Left lung (tissue), 10 donors: Measurements from ENCODE around the gene SLC22A17. TPM values are rescaled to one million over a fixed set of nuclear protein-coding genes. Genes with fewer than 3 reads are reported as not detected.

Experiments used
- ATAC-seq: fragments of 200-7000 bp; cut with Tn5 transposase; one replicate; pipeline ENCODE4 v1.9.1; 2020; ENCODE audit warnings: moderate library complexity
- DNase-seq, 4 donors: peaks; one replicate each; pipeline ENCODE4 v3.0.0-alpha.2; 2013 to 2020
- H3K27ac ChIP-seq, 2 donors: fragments of 200-600 bp; sonication (generic) in 1 of 2; one replicate each; pipeline versions ENCODE4 v1.5.0 to v1.8.0; 2020 to 2021
- H3K27me3 ChIP-seq, 2 donors: fragments of 200-600 bp; sonication (generic) in 1 of 2; one replicate each; pipeline versions ENCODE4 v1.5.0 to v1.8.0; 2020 to 2021
- H3K36me3 ChIP-seq, 2 donors: fragments of 200-600 bp; sonication (generic) in 1 of 2; one replicate each; pipeline versions ENCODE4 v1.5.0 to v1.8.0; 2020 to 2021
- H3K4me1 ChIP-seq, 2 donors: fragments of 200-600 bp; one replicate each; pipeline ENCODE4 v1.8.0; 2021
- H3K4me3 ChIP-seq, 2 donors: fragments of 200-600 bp; sonication (generic) in 1 of 2; one replicate each; pipeline versions ENCODE4 v1.5.0 to v1.8.0; 2020 to 2021; ENCODE audit warnings: mild to moderate bottlenecking in 1 of 2
- H3K9me3 ChIP-seq, 2 donors: fragments of 200-600 bp; sonication (generic) in 1 of 2; one replicate each; pipeline versions ENCODE4 v1.5.0 to v1.8.0; 2020 to 2021
- intact Hi-C, 2 donors: fragments of 100-400 bp; cut with DNase I; formaldehyde crosslinking; loops; one replicate each; pipeline versions ENCODE4 v1.11.2 to v1.14.2; 2022
- microRNA-seq, 2 donors: library from miRNA; unstranded; fragments of <30 nt; microRNA quantifications; one replicate each; pipeline ENCODE4, GENCODE V29; 2019
- polyA plus RNA-seq, 6 donors: library from polyadenylated mRNA; unstranded; fragments of 120-200 nt; gene quantifications; one replicate each; pipeline ENCODE4 v1.2.1, GENCODE V29; 2013; ENCODE audit not compliant: insufficient read length in 6 of 6
- total RNA-seq, 2 donors: library from RNA; stranded (reverse); fragmentation: NEBNext Ultra II Directional; extraction: Animal tissue kit (Norgen Biotek cat#: 25700); gene quantifications; one replicate each; pipeline ENCODE4 v1.2.1, GENCODE V29; 2021
- TF ChIP-seq, protein P1 (sequence below), 2 donors: fragments of 200-600 bp; sonication (generic) in 1 of 2; IDR thresholded peaks; one replicate each; pipeline versions ENCODE4 v1.5.0 to v1.8.0; 2021; ENCODE audit warnings: antibody characterized with exemption in 2 of 2
- donor health status: DM: no; HTN: yes; CAD: no.
- donor health status: DM: no; HTN: no; CAD: no.

Gene SLC22A17
- total and polyA plus RNA-seq, 8 donors = 13.2 to 41.5 (median 32.2) TPM

DNA sequence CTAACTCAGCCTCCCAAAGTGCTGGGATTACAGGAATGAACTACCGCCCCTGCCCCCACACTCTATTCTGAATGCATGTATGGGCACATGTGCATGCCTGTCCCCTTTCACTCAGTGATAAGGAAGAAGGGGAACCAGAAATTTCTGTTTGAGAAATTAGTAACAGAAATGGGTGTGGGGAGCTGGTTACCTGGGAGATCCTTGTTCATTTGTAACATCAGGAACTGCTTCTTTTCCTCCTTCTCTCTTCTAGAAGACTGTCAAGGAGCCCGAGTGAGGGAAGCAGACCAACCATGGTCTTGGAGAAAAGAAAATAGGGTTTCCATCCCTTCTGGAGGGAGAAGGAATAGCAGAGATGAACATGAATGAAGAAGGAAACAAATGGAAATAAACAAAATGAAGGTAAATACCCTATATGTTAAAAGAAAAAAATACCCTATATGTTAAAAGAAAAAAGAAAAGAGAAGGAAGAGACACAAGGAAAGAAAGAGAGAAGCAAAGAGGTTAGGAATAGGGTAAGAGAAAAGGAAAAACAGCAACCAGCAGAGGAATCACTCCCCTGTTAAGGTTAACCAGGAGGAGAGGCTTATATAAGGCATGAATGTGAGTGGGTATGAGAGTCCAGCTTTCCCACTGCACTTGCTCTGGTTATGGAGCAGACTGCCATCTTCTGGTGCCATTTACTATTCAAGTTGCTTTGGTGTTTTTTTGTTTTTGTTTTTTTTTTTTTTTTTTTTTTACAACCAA, 53.3 kb downstream of the SLC22A17 start:
- intact Hi-C loops = no loop called here
- Histone ChIP-seq H3K4me1 (peaks cover 9 to 40% of the 10 kb centered on the region in 2 donors), H3K27me3 (no peaks in the 10 kb centered on the region), H3K27ac (peak overlapping the region in 1 of 2 donors; percentile 97), H3K9me3 (no peaks in the 10 kb centered on the region), H3K4me3 (peak overlapping the region in 1 of 2 donors; percentile 90), H3K36me3 (peaks cover 0 to 22% of the 10 kb centered on the region in 2 donors)
- TF ChIP-seq, protein P1, sequence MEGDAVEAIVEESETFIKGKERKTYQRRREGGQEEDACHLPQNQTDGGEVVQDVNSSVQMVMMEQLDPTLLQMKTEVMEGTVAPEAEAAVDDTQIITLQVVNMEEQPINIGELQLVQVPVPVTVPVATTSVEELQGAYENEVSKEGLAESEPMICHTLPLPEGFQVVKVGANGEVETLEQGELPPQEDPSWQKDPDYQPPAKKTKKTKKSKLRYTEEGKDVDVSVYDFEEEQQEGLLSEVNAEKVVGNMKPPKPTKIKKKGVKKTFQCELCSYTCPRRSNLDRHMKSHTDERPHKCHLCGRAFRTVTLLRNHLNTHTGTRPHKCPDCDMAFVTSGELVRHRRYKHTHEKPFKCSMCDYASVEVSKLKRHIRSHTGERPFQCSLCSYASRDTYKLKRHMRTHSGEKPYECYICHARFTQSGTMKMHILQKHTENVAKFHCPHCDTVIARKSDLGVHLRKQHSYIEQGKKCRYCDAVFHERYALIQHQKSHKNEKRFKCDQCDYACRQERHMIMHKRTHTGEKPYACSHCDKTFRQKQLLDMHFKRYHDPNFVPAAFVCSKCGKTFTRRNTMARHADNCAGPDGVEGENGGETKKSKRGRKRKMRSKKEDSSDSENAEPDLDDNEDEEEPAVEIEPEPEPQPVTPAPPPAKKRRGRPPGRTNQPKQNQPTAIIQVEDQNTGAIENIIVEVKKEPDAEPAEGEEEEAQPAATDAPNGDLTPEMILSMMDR (IDR thresholded peaks at IDR 0.05) = no peak
- ATAC-seq (no peak), DNase-seq (peak in 1 of 4 donors; percentile 61)

DNA sequence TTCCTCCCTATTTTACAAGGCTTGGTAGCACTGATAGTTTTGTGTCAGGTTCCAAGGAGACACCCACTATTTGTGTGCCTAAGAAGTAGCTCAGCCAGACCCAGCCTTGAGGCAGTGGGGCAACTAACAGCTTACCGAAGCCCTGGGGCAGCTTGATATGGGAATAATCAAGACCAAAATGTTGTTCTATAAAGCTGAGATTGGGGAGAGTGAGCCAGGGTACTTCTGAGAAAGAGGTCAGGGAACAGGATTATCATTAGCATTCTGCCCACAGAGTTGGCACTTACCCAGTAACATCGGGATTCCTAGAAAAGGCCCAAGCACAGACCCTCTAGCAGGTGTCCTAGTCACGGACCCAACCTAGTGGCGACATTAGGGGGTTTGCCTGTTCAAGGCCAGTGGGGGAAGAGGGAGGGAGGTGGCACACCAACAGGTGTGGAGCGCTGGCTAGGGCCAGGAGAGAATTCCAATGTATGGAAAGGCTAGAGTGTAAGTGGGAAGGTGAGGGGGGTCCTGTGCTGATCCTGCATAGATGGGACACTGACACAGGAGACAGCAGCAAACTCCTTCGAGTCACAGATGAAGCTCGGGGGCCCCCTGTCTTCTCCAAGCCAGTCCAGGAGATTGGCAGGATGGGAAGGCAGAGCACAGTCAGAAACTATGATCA, 54.9 kb downstream of the SLC22A17 start:
- H3K4me3 ChIP-seq = no peak overlapping the region
- H3K9me3 ChIP-seq = no peaks in the 10 kb centered on the region
- no peaks in the 10 kb centered on the region for H3K27me3 ChIP-seq
- DNase-seq = no peak
- H3K27ac ChIP-seq = peak overlapping the region in 1 of 2 donors; percentile 33
- no peak for ATAC-seq
- peaks cover 9 to 39% of the 10 kb centered on the region in 2 donors for H3K4me1 ChIP-seq
- H3K36me3 ChIP-seq = peaks cover 0 to 22% of the 10 kb centered on the region in 2 donors
- TF ChIP-seq, protein P1 (IDR thresholded peaks at IDR 0.05) = no peak
- intact Hi-C loops = no loop called here

DNA sequence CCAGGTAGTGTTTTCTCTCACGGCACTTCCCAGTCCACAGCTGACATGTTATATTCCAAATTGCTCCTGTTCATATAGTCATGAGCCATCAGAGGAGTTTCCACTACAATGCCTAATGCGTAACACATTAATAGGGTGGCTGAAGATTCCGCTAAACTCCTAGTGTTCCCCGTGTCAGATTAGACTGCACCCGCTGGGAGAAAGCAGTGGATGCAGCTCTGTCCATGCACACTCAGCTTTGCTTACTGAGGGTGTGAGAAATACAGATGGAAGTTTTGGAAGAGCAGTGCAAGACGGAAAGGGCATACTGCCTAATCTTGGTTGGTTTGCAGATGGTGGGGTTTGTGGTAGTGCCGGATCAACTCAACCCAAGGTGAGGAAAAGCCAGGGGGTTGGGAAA, 55.6 kb downstream of the SLC22A17 start:
- H3K27ac ChIP-seq = no peak overlapping the region
- no peaks in the 10 kb centered on the region for H3K27me3 ChIP-seq
- H3K4me3 ChIP-seq = no peak overlapping the region
- no peaks in the 10 kb centered on the region for H3K9me3 ChIP-seq
- peaks cover 0 to 22% of the 10 kb centered on the region in 2 donors for H3K36me3 ChIP-seq
- DNase-seq (no peak), ATAC-seq (no peak)
- TF ChIP-seq, protein P1 (IDR thresholded peaks at IDR 0.05) = no peak
- intact Hi-C loops = no loop called here
- peaks cover 9 to 38% of the 10 kb centered on the region in 2 donors for H3K4me1 ChIP-seq

Small RNA genes lying within 50 kb of the gene (microRNA-seq; reads per million reads assigned to microRNA genes)
- 0 to 0.84 reads per million in 2 donors for gene MIR208A

Other genes starting within 250 kb of the SLC22A17 start
- gene CIROP, start 247.9 kb downstream of the SLC22A17 start, total RNA-seq = not detected
- under 1 TPM in 2 of 6 donors, not detected in 4; 0.06 to 0.08 TPM for gene CIROP, start 247.9 kb downstream of the SLC22A17 start, polyA plus RNA-seq
- gene CEBPE, start 233.6 kb downstream of the SLC22A17 start, total RNA-seq = 1 to 10 TPM in 1 of 2 donors, under 1 TPM in 1; 0.26 to 1.0 TPM
- gene CEBPE, start 233.6 kb downstream of the SLC22A17 start, polyA plus RNA-seq = under 1 TPM in 4 of 6 donors, not detected in 2; 0.14 to 0.26 (median 0.18) TPM
- 10 to 100 TPM; 38.5 to 42.2 TPM for gene SLC7A8, start 169.2 kb downstream of the SLC22A17 start, total RNA-seq
- gene SLC7A8, start 169.2 kb downstream of the SLC22A17 start, polyA plus RNA-seq = 100 to 1,000 TPM; 112 to 153 (median 132) TPM
- gene RNF212B, start 115.0 kb downstream of the SLC22A17 start, total RNA-seq = not detected
- gene RNF212B, start 115.0 kb downstream of the SLC22A17 start, polyA plus RNA-seq = under 1 TPM; 0.47 to 0.94 (median 0.74) TPM
- 10 to 100 TPM; 11.9 to 13.2 TPM for gene HOMEZ, start 66.8 kb downstream of the SLC22A17 start, total RNA-seq
- 10 to 100 TPM; 12.6 to 18.6 (median 16.8) TPM for gene HOMEZ, start 66.8 kb downstream of the SLC22A17 start, polyA plus RNA-seq
- gene PPP1R3E, start 50.0 kb downstream of the SLC22A17 start, total RNA-seq = 10 to 100 TPM; 11.3 to 18.6 TPM
- gene PPP1R3E, start 50.0 kb downstream of the SLC22A17 start, polyA plus RNA-seq = 10 to 100 TPM; 18.8 to 24.5 (median 20.4) TPM
- gene BCL2L2, start 46.1 kb downstream of the SLC22A17 start, total RNA-seq = 10 to 100 TPM; 37.1 to 49.9 TPM
- gene BCL2L2, start 46.1 kb downstream of the SLC22A17 start, polyA plus RNA-seq = 10 to 100 TPM; 39.2 to 41.5 (median 40.4) TPM
- 100 to 1,000 TPM; 119 to 138 TPM for gene PABPN1, start 31.4 kb downstream of the SLC22A17 start, total RNA-seq
- 100 to 1,000 TPM; 187 to 256 (median 214) TPM for gene PABPN1, start 31.4 kb downstream of the SLC22A17 start, polyA plus RNA-seq
- 10 to 100 TPM; 15.8 to 17.0 TPM for gene EFS, start 12.3 kb upstream of the SLC22A17 start, total RNA-seq
- 10 to 100 TPM; 39.7 to 64.1 (median 47.3) TPM for gene EFS, start 12.3 kb upstream of the SLC22A17 start, polyA plus RNA-seq
- gene IL25, start 19.9 kb upstream of the SLC22A17 start, total RNA-seq = not detected
- gene IL25, start 19.9 kb upstream of the SLC22A17 start, polyA plus RNA-seq = not detected
- 1 to 10 TPM in 1 of 2 donors, under 1 TPM in 1; 0.71 to 2.0 TPM for gene CMTM5, start 24.2 kb upstream of the SLC22A17 start, total RNA-seq
- gene CMTM5, start 24.2 kb upstream of the SLC22A17 start, polyA plus RNA-seq = 1 to 10 TPM; 2.1 to 4.1 (median 3.0) TPM
- gene MYH6, start 55.4 kb upstream of the SLC22A17 start, total RNA-seq = 1 to 10 TPM; 1.4 to 1.5 TPM
- gene MYH6, start 55.4 kb upstream of the SLC22A17 start, polyA plus RNA-seq = under 1 TPM in 3 of 6 donors, not detected in 3; 0.03 to 0.05 (median 0.04) TPM
- gene MYH7, start 82.8 kb upstream of the SLC22A17 start, total RNA-seq = 1 to 10 TPM; 1.2 to 1.8 TPM
- gene MYH7, start 82.8 kb upstream of the SLC22A17 start, polyA plus RNA-seq = 1 to 10 TPM in 1 of 6 donors, under 1 TPM in 4, not detected in 1; 0.03 to 2.0 (median 0.04) TPM
- gene NGDN, start 116.8 kb upstream of the SLC22A17 start, total RNA-seq = 10 to 100 TPM; 21.6 to 31.4 TPM
- gene NGDN, start 116.8 kb upstream of the SLC22A17 start, polyA plus RNA-seq = 10 to 100 TPM; 58.1 to 79.3 (median 61.6) TPM
- gene ZFHX2, start 198.9 kb upstream of the SLC22A17 start, total RNA-seq = 1 to 10 TPM; 2.9 to 3.1 TPM
- gene ZFHX2, start 198.9 kb upstream of the SLC22A17 start, polyA plus RNA-seq = 1 to 10 TPM; 4.7 to 6.2 (median 5.3) TPM
- 10 to 100 TPM; 15.2 to 20.3 TPM for gene THTPA, start 203.4 kb upstream of the SLC22A17 start, total RNA-seq
- gene THTPA, start 203.4 kb upstream of the SLC22A17 start, polyA plus RNA-seq = 10 to 100 TPM; 10.7 to 13.2 (median 12.4) TPM
- gene AP1G2, start 214.9 kb upstream of the SLC22A17 start, total RNA-seq = 100 to 1,000 TPM in 1 of 2 donors, 10 to 100 TPM in 1; 93.7 to 121 TPM
- 10 to 100 TPM; 60.6 to 97.3 (median 92.2) TPM for gene AP1G2, start 214.9 kb upstream of the SLC22A17 start, polyA plus RNA-seq
- gene JPH4, start 225.9 kb upstream of the SLC22A17 start, total RNA-seq = 1 to 10 TPM; 1.3 TPM
- 1 to 10 TPM in 3 of 6 donors, under 1 TPM in 3; 0.84 to 1.2 (median 1.0) TPM for gene JPH4, start 225.9 kb upstream of the SLC22A17 start, polyA plus RNA-seq